Measurements from ENCODE around the gene NTM. TPM values are rescaled to one million over a fixed set of nuclear protein-coding genes. Genes with fewer than 3 reads are reported as not detected.

The NTM gene
- total and polyA plus RNA-seq, 12 donors, result 0.26 to 11.5 (median 4.0) TPM

- TF ChIP-seq CTCF (IDR thresholded peaks at IDR 0.05) (no peak), POLR2A (IDR thresholded peaks at IDR 0.05) (no peak)
- intact Hi-C loops (cut with DNase I), result no loop called here
- H3K36me3 ChIP-seq (replicated peaks in 1 of 2), result no peaks in the 10 kb centered on the region
Measured at GRCh38 chr11:131827430-131827829, 457.0 kb downstream of the NTM start.

DNA sequence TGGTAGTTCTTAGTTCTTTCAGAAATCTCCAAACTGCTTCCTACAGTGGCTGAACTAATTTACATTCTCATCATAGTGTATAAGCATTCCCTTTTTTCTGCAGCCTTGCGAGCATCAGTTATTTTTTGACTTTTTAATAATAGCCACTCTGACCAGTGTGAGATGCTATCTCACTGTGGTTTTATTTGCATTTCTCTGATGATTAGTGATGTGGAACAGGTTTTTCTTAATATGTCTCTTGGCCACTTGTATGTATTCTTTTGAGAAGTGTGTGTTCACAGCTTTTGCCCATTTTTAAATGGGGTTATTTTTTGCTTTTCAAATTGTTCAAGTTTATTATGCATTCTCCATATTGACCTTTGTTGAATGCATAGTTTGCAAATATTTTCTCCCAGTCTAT, 459.3 kb downstream of the NTM start:
- intact Hi-C loops (cut with DNase I), result no loop called here
- DNase-seq, result no peak

More at GRCh38 chr11:131827430-131827829, 457.0 kb downstream of the NTM start:
- H3K27me3 ChIP-seq, result no peaks in the 10 kb centered on the region
- H3K4me3 ChIP-seq, result no peak overlapping the region
- WGBS, 4 donors, result 69 to 91% (median 82%) methylated on average over 1 of the region's 1 CpG
- DNase-seq, result no peak
- H3K4me1 ChIP-seq (replicated peaks in 1 of 2), result no peaks in the 10 kb centered on the region
- H3K27ac ChIP-seq, result no peak overlapping the region
- no peaks in the 10 kb centered on the region for H3K9me3 ChIP-seq (replicated peaks in 1 of 3)

GRCh38 chr11:131832079-131832478, 461.7 kb downstream of the NTM start:
- 80 to 84% (median 82%) methylated on average over 4 of the region's 4 CpGs for WGBS, 4 donors
- no peaks in the 10 kb centered on the region for H3K4me1 ChIP-seq (replicated peaks in 1 of 2)
- no peak for TF ChIP-seq CTCF (IDR thresholded peaks at IDR 0.05)
- TF ChIP-seq POLR2A (IDR thresholded peaks at IDR 0.05), result no peak
- no peaks in the 10 kb centered on the region for H3K36me3 ChIP-seq (replicated peaks in 1 of 2)
- DNase-seq, result no peak
- no peaks in the 10 kb centered on the region for H3K9me3 ChIP-seq (replicated peaks in 1 of 3)
- H3K27ac ChIP-seq, result no peak overlapping the region
- H3K4me3 ChIP-seq, result no peak overlapping the region
- no peaks in the 10 kb centered on the region for H3K27me3 ChIP-seq
- intact Hi-C loops (cut with DNase I), result no loop called here

More for the DNA sequence above, 459.3 kb downstream of the NTM start:
- TF ChIP-seq POLR2A (IDR thresholded peaks at IDR 0.05), result no peak
- no peak for TF ChIP-seq CTCF (IDR thresholded peaks at IDR 0.05)
- 85 to 93% (median 88%) methylated on average over 1 of the region's 1 CpG for WGBS, 4 donors
- Histone ChIP-seq H3K4me1 (replicated peaks in 1 of 2) (no peaks in the 10 kb centered on the region), H3K36me3 (replicated peaks in 1 of 2) (no peaks in the 10 kb centered on the region), H3K4me3 (no peak overlapping the region), H3K27ac (no peak overlapping the region), H3K27me3 (no peaks in the 10 kb centered on the region), H3K9me3 (replicated peaks in 1 of 3) (no peaks in the 10 kb centered on the region)

DNA sequence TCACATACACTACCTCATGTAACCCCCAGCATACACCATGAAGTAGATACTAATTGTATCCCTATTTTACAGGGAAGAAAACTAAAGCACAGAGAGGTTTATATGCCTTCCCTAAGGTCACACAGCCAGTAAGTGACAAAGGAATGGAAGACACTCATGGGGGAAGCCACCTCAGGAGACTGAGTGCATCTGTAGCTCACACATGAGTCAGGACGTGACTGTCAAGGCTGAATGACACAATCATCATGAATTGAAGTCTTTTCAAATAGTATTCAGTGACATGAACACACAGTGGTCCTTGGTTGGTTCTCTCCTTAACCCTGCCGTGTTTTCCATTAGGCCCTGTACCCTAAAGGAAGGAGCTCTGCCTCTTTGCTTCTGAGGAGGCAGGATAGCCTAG, 463.0 kb downstream of the NTM start:
- Histone ChIP-seq H3K27me3 (no peaks in the 10 kb centered on the region), H3K4me3 (no peak overlapping the region), H3K36me3 (replicated peaks in 1 of 2) (no peaks in the 10 kb centered on the region), H3K4me1 (replicated peaks in 1 of 2) (no peaks in the 10 kb centered on the region), H3K9me3 (replicated peaks in 1 of 3) (no peaks in the 10 kb centered on the region), H3K27ac (no peak overlapping the region)
- TF ChIP-seq CTCF (IDR thresholded peaks at IDR 0.05) (no peak), POLR2A (IDR thresholded peaks at IDR 0.05) (no peak)
- intact Hi-C loops (cut with DNase I), result no loop called here
- DNase-seq, result no peak
- WGBS, 4 donors, result 40 to 62% (median 50%) methylated on average over 2 of the region's 2 CpGs

Measured in adrenal gland (tissue), 12 donors.